ENCODE results near the gene BCL2L11.

GRCh38 chr2:111113838-111114237 is 6.9 kb upstream of the BCL2L11 start:
- TF ChIP-seq POLR2AphosphoS5 (IDR thresholded peaks at IDR 0.05): no peak
- no peak for TF ChIP-seq CTCF (IDR thresholded peaks at IDR 0.05)
